GM18507 (cell line): ENCODE data around the gene DLG1.

Experiments
- DNase-seq: peaks from one replicate; pipeline ENCODE4 v3.0.0; 2011; ENCODE audit warnings: low read depth; ENCODE audit not compliant: insufficient read length; ENCODE audit errors: extremely low spot score
- FAIRE-seq: peaks from 2 replicates; lab custom pipeline; 2011; peaks lifted over from hg19 to GRCh38; lab: Jason Lieb, UNC

Gene DLG1

GRCh38 chr3:196996454-196997265 is 301.8 kb downstream of the DLG1 start:
- DNase-seq: no peak
- FAIRE-seq: no peak

GRCh38 chr3:196995646-196996355 is 302.6 kb downstream of the DLG1 start:
- FAIRE-seq (no peak), DNase-seq (no peak)

- FAIRE-seq (no peak), DNase-seq (no peak)
Observed at GRCh38 chr3:196995027-196995426, 303.4 kb downstream of the DLG1 start.

- FAIRE-seq: no peak
- no peak for DNase-seq
Observed at GRCh38 chr3:196994056-196994455, 304.4 kb downstream of the DLG1 start.
